Progenitor cell of endocrine pancreas (in vitro differentiated cells): ENCODE measurements around the gene PSMC3IP. TPM values are rescaled to one million over a fixed set of nuclear protein-coding genes. Genes with fewer than 3 reads are reported as not detected.
"Not testable (repeated sequence)": the region's sequence is repeated elsewhere in the genome, so short reads cannot be mapped to it uniquely, and the experiment has no call there.

Experiments
- DNase-seq: peaks from one replicate; pipeline ENCODE4 v3.0.0; 2021; ENCODE audit warnings: low spot score; ENCODE audit not compliant: unreplicated experiment
- H3K27ac Mint-ChIP-seq: 2 replicates; pipeline ENCODE4 v1.8.0; 2021; ENCODE audit warnings: mild to moderate bottlenecking, moderate library complexity, mixed read lengths
- H3K27me3 Mint-ChIP-seq: 2 replicates; pipeline ENCODE4 v1.8.0; 2021; ENCODE audit warnings: mixed read lengths
- H3K36me3 Mint-ChIP-seq: 2 replicates; pipeline ENCODE4 v1.8.0; 2022; ENCODE audit warnings: mixed read lengths; ENCODE audit not compliant: insufficient read depth
- H3K4me1 Mint-ChIP-seq: 2 replicates; pipeline ENCODE4 v1.8.0; 2021; ENCODE audit warnings: low read depth, mixed read lengths
- H3K4me3 Mint-ChIP-seq: 2 replicates; pipeline ENCODE4 v1.8.0; 2021; ENCODE audit warnings: low read depth, mild to moderate bottlenecking, moderate library complexity, mixed read lengths
- H3K9me3 Mint-ChIP-seq: 2 replicates; pipeline ENCODE4 v1.8.0; 2021; ENCODE audit warnings: low read depth, mixed read lengths
- CTCF ChIP-seq: fragments of 200-600 bp; sonication (generic); IDR thresholded peaks from one replicate; pipeline ENCODE4 v1.5.0; 2021; ENCODE audit warnings: antibody characterized with exemption, mild to moderate bottlenecking; ENCODE audit not compliant: unreplicated experiment
- total RNA-seq: library from RNA; stranded (reverse); gene quantifications from 2 replicates; pipeline ENCODE4 v1.2.1, GENCODE V29; 2021

PSMC3IP gene
- total RNA-seq, 1 donor from 2014 or later = 19.6 TPM

GRCh38 chr17:42544874-42545283, 32.6 kb downstream of the PSMC3IP start:
- no peak for TF ChIP-seq CTCF
- no peak overlapping the region for H3K4me3 Mint-ChIP-seq
- peaks cover 8% of the 10 kb centered on the region for H3K36me3 Mint-ChIP-seq
- peaks cover 4% of the 10 kb centered on the region for H3K4me1 Mint-ChIP-seq
- H3K9me3 Mint-ChIP-seq = no peaks in the 10 kb centered on the region
- H3K27me3 Mint-ChIP-seq = no peaks in the 10 kb centered on the region
- H3K27ac Mint-ChIP-seq = no peak overlapping the region
- DNase-seq = no peak

- Mint-ChIP-seq H3K36me3 (peaks cover 11% of the 10 kb centered on the region), H3K4me1 (no peaks in the 10 kb centered on the region), H3K27me3 (no peaks in the 10 kb centered on the region), H3K4me3 (no peak overlapping the region), H3K9me3 (no peaks in the 10 kb centered on the region), H3K27ac (no peak overlapping the region)
- DNase-seq = no peak
- no peak for TF ChIP-seq CTCF
Observed at GRCh38 chr17:42543190-42544079, 34.1 kb downstream of the PSMC3IP start.

GRCh38 chr17:42541041-42541833, 36.3 kb downstream of the PSMC3IP start:
- DNase-seq = no peak
- Mint-ChIP-seq H3K4me1 (peaks cover 6% of the 10 kb centered on the region), H3K9me3 (no peaks in the 10 kb centered on the region), H3K4me3 (no peak overlapping the region), H3K27ac (no peak overlapping the region), H3K27me3 (no peaks in the 10 kb centered on the region), H3K36me3 (peaks cover 11% of the 10 kb centered on the region)
- TF ChIP-seq CTCF = no peak

- H3K27ac Mint-ChIP-seq = not testable (repeated sequence)
Observed at GRCh38 chr17:42540558-42540957, 37.0 kb downstream of the PSMC3IP start.

GRCh38 chr17:42538482-42538881, 39.0 kb downstream of the PSMC3IP start:
- Mint-ChIP-seq H3K36me3 (peaks cover 9% of the 10 kb centered on the region), H3K4me3 (no peak overlapping the region), H3K4me1 (peaks cover 14% of the 10 kb centered on the region), H3K9me3 (no peaks in the 10 kb centered on the region), H3K27ac (no peak overlapping the region), H3K27me3 (peaks cover 5% of the 10 kb centered on the region)
- TF ChIP-seq CTCF = no peak
- DNase-seq = no peak

More at GRCh38 chr17:42540558-42540957, 37.0 kb downstream of the PSMC3IP start:
- not testable (repeated sequence) for H3K27me3 Mint-ChIP-seq, H3K4me1 Mint-ChIP-seq, DNase-seq, H3K9me3 Mint-ChIP-seq, H3K4me3 Mint-ChIP-seq
- H3K36me3 Mint-ChIP-seq = peaks cover 11% of the 10 kb centered on the region
